ENCODE measurements around the gene BABAM1.

DNA sequence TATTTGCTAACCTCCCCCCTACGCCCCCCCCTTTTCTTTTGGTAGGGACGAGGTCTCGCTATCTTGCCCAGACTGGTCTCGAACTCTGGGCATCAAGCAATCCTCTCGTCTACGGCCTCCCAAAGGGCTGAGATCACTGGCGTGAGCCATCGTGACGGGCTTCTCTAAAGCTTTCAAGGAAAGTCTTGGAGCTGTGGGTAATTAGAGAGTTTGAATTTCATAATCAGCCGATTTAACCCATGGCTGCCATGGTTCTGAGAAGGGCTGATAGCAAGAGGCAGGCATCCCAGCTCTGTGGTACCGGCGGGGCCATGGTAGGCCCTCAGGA, 36.7 kb downstream of the BABAM1 start:
- TF ChIP-seq, protein P1, sequence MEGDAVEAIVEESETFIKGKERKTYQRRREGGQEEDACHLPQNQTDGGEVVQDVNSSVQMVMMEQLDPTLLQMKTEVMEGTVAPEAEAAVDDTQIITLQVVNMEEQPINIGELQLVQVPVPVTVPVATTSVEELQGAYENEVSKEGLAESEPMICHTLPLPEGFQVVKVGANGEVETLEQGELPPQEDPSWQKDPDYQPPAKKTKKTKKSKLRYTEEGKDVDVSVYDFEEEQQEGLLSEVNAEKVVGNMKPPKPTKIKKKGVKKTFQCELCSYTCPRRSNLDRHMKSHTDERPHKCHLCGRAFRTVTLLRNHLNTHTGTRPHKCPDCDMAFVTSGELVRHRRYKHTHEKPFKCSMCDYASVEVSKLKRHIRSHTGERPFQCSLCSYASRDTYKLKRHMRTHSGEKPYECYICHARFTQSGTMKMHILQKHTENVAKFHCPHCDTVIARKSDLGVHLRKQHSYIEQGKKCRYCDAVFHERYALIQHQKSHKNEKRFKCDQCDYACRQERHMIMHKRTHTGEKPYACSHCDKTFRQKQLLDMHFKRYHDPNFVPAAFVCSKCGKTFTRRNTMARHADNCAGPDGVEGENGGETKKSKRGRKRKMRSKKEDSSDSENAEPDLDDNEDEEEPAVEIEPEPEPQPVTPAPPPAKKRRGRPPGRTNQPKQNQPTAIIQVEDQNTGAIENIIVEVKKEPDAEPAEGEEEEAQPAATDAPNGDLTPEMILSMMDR (IDR thresholded peaks at IDR 0.05) = no peak
- TF ChIP-seq POLR2AphosphoS5 (IDR thresholded peaks at IDR 0.05; ENCODE audit: low read depth, low read length) (no peak), TCF7L2 (IDR thresholded peaks at IDR 0.05; ENCODE audit: low read depth, low read length) (no peak)
- TF ChIP-seq, protein P2, sequence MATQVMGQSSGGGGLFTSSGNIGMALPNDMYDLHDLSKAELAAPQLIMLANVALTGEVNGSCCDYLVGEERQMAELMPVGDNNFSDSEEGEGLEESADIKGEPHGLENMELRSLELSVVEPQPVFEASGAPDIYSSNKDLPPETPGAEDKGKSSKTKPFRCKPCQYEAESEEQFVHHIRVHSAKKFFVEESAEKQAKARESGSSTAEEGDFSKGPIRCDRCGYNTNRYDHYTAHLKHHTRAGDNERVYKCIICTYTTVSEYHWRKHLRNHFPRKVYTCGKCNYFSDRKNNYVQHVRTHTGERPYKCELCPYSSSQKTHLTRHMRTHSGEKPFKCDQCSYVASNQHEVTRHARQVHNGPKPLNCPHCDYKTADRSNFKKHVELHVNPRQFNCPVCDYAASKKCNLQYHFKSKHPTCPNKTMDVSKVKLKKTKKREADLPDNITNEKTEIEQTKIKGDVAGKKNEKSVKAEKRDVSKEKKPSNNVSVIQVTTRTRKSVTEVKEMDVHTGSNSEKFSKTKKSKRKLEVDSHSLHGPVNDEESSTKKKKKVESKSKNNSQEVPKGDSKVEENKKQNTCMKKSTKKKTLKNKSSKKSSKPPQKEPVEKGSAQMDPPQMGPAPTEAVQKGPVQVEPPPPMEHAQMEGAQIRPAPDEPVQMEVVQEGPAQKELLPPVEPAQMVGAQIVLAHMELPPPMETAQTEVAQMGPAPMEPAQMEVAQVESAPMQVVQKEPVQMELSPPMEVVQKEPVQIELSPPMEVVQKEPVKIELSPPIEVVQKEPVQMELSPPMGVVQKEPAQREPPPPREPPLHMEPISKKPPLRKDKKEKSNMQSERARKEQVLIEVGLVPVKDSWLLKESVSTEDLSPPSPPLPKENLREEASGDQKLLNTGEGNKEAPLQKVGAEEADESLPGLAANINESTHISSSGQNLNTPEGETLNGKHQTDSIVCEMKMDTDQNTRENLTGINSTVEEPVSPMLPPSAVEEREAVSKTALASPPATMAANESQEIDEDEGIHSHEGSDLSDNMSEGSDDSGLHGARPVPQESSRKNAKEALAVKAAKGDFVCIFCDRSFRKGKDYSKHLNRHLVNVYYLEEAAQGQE (IDR thresholded peaks at IDR 0.05; ENCODE audit: insufficient read depth in 1 of 2, low read depth in 2 of 2, low read length in 1 of 2) = no peak
